NCI-H2081 treated with DMSO at 0.1 percent for 48 hours (cell line): ENCODE measurements around the gene AANAT.

Source experiments
- DNase-seq: peaks from one replicate; lab custom pipeline; 2025; lab: John Stamatoyannopoulos, UW

The AANAT gene

DNA sequence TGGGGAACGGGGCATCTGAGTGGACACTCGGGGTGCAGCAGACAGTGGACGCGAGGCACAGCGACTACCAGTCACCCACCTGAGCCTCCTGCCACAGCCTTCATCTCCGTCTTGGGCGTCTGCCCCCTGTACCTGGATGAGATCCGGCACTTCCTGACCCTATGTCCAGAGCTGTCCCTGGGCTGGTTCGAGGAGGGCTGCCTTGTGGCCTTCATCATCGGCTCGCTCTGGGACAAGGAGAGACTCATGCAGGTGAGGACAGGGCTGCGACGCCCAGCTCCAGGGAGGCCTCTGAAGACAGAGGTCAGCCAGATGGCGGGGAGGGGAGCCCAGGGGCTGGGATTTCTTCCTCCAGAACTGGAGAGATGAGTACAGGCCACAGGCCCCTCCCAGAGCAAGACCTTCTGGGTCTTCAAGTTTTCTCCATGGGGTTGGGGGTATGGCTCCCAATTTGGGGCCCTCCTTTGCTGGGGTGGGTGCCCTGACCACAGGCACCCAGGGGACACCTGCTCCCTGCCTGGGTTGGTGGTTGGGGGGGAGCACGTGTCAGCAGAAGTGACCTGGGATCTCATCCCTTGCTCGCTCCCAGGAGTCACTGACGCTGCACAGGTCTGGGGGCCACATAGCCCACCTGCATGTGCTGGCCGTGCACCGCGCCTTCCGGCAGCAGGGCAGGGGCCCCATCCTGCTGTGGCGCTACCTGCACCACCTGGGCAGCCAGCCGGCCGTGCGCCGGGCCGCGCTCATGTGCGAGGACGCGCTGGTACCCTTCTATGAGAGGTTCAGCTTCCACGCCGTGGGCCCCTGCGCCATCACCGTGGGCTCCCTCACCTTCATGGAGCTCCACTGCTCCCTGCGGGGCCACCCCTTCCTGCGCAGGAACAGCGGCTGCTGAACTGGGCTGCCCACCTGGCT, 1.9 kb downstream of the AANAT start:
- DNase-seq = no peak

DNA sequence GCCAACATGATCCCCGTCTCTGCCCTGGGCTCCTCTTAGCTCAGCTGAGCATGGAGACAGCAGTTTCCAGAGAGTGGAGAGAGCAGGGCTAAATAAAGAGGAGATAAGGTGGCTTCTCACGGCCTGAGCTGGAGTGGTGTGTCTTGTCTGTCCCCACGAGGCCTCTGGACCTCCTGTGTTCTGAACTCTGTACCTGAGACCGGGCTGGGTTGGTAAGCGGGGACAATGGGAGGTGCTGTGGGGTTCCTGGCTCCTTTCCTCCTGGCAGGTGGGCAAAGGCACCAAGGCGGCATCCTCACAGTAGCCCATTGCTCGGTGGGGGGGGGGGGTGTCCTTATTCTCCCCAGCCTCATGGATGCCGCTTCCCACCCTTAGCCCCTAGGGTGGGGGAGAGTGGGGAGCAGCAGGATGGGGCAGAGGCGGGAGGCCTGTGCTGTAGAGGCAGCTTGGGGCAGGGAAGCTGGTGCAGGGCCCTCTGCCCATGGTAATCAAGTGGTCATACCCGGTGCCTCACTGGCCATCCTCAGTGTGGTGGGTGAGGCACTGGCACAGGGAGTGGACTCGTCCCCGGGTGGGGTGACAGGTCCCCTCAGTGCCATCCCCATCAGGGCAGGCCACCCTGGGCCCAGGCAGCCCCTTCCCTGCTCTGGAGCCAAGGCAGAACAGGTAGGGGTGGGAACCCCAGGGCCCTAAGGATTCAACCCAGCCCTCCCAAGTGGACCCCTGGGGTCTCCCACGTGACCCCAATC, 2.8 kb downstream of the AANAT start:
- no peak for DNase-seq

DNA sequence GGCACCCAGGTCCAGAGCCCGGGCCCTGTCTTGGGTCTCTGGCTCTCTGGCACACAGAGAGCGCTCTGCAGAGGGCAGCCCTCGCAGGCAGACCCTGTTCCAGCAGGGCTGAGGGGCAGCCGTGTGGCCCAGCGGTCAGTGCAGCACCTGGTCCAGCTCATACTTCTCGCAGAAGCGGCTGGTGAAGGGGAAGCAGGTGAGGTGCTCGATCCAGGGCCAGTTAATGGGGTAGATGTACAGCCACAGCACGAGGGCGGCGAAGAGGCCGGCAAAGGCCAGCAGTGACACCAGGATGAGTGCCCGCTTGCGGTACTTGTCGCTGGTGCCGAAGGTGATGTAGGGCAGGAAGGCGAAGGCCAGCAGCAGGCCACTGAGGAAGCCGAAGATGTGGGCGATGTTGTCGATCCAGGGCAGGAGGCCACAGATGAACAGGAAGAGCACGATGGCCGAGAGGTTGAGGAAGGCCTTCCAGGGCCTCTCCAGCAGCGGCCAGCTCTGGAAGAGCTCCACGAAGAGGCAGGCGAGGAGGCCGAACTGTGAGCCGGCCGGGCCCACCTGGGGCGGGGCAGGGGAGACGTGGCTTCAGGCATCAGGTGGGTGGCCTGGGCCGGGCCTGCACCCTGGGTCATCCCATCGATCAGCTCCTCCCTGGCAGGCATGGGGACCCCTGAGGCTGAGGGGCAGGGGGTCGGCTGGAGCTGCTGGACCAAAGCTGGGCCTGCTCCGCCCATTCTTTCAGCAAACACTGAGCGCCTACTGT, 4.3 kb downstream of the AANAT start:
- DNase-seq = no peak

DNA sequence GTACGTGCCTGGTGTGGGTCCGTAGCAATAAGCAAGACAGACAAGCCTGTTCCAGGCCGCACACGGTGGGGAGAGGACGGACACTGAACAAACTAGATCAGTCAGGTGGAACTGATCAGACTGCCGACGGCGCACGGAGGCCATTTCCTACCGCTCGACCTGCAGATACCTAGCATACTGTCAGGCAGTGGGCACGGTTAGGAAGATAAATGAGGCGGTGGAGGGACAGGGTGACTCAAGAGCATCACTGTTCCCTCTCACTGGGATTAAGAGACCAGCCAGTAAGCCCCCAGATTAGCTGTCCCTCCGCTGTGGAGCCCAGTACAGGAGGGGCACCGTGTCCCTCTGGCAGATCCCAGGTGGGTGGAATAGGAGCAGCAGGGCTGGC, 4.8 kb downstream of the AANAT start:
- DNase-seq = no peak

DNA sequence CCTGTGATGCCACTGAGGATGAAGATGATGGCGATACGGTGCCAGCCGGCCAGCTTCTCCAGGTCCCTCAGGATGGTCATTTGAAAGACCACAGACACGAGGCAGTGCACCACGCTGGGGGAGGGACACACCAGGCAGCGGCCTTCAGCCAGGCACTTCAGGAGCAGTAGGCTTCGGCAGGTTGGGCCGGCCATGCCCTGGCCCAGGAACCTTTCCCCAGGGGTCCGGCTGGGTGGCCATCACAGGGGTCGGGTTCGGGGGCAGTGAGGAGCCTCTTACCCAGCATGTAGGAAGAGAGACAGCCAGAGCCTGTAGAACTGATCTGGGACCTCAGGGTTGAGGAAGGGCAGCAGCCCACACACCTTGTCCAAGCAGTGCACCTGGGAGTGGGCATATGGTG, 5.3 kb downstream of the AANAT start:
- no peak for DNase-seq

DNA sequence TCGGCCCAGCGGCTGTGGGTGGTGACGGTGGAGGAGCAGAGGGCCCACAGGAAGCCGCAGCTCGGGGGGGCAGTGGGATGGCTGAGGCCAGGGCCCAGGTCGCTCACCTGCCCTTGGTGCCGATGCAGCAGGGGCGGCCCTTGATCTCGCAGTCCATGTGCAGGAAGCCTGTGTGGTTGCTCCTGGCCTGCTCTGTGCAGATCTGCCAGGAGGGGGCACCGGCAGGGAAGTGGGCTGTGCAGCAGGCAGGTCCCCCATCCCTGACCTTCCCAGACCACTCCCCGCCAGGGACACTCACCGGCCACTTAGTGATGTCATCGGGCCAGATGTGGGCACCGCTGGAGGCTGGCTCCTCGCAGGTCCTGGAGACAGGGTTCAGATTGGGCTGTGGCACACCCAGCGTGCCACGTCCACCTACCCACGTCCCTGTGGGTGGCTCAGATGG, 6.2 kb downstream of the AANAT start:
- no peak for DNase-seq

DNA sequence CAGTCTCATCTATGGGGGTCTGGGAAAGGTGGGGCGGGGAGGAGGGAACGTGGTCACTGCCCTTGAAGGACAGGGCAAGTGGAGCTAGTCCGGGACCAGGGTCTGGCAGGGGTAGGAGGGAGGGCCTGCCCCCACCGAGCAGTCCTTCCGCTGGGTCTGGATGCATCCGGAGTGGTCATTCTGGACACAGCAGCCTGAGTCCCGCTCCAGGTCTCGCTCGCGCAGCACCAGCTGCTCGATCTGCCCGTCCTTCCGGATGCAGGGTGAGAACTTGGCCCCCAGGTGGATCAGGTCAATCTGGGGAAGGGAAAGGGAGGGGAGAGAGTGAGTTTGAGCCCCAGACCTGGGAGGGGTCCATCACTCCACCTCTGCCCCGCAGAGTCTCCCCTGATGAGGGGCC, 6.8 kb downstream of the AANAT start:
- no peak for DNase-seq

DNA sequence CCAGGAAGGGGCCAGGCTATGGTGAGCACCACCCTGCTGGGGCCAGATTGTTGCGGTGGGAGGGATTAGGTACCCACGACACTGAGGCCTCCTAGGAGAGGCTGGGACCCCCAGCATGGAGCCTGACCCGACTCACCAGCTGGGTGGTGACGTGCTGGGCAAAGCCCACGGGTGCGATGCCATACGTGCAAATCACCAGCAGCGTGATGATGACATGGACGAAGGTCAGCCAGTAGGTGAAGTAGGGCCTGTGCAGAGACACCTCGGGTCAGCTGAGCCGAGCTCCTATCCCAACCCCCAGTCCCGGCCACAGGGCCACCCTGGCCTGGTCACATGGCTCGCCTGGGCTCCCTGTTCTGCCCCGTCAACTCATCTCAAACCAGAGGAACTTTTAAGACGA, 7.5 kb downstream of the AANAT start:
- no peak for DNase-seq

DNA sequence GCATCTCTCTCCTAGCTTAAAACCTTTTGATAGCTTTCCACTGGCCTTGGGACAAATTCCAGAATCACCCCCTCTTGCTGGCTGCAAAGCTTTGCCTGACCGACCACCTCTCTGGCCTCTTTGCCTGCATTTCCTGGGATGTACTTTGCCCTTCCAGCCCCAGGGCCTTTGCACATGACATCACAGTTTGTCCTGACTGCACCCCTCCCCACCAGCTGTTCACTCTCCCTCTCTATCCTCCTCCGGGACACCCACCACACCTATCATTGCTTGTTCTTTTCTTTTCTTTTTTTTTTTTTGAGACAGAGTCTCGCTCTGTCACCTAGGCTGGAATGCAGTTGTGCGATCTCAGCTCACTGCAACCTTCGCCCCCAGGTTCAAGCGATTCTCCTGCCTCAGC, 7.9 kb downstream of the AANAT start:
- DNase-seq = no peak

DNA sequence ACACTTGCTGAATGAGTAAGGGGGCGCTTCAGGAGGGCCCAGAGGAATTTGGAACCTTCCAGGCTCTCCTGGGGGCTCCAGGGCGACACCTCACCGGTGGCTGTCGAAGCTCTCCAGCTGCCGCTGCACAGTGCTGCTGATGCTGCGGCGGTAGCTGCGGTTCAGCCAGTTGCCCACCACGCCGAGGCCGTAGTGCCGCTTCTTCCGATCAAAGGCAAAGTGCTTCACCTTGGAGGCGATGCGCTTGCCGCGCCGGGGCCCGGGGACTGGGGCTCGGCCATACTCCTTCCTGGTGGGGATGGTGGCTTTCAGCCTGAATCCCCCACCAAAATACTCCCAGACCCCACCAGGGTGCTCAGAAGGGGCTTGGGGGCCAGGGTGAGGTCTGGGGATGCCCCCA, 9.3 kb downstream of the AANAT start:
- no peak for DNase-seq

DNA sequence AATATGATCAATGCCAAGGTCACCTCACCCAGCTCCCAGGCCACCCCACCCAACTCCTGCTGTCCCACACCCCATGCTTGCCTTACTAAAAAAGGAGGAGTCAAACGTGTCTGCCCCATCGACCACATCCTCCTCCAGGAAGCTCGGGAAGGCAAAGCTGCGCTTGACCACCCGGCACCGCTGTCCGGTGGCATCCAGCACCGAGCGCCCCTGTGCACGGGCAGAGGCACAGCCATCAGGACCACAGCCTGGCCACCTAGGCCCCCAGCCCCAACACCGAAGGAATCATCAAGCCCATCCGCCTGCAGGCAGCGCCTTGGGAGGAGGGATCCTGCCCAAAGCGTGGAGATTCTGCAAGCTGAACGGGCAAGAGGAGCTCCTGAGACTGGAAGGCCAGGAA, 10.2 kb downstream of the AANAT start:
- DNase-seq = no peak

DNA sequence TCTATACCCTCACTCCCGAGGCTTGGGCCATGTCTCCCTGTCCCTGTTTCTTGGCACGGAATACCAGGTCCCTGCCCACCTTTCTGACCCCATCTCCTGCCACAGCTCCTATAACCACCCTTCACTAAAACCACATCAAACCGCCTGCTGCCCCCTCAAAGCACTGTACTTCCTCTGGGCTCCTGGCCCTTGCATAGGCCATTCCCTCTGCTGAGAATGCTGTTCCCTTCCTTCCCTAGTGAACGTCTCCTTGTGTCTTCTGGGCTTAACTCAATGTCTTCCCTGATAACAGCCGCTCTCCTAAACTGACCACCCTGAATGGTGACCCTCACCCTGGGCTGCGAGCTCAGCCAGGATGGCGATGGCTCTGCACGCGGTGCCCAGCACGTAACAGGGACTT, 10.7 kb downstream of the AANAT start:
- DNase-seq = no peak

DNA sequence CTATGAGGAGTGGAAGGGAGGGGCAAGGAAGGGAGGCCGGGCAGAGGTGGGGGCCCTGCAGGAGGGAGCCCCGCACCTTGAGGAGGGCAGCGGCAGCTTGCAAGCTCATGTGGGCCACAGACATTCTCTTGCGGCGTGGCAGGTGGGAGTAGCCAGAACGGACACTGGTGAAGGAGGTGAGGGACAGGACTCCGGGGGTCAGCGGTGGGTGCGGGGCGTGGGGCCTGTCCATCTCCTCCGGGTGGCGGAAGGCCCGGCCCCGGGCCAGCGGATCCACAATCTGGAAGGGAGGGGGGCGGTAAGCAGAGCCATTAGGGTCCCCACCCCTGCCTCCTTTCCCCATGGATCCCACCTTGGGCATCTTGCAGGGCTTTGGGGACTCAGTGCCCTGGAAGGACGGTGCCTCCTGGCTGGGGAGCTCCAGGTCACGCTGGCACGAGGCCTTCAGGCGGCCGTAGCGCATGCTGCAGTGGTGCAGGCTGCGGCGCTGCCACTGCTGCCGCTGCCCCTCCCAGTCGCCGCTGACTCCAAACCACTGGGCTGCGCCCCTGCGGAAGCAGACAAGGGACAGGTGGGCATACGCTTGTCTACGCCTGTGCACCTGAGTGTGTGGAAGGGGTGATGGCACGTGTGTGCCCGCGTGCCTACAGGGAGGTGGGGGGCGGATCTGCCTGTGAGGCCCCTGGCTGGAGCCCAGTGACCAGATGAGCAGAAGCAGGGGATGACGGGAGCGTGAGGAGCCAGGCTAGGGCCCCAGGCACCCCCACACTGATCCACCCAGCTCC, 11.5 kb downstream of the AANAT start:
- no peak for DNase-seq

DNA sequence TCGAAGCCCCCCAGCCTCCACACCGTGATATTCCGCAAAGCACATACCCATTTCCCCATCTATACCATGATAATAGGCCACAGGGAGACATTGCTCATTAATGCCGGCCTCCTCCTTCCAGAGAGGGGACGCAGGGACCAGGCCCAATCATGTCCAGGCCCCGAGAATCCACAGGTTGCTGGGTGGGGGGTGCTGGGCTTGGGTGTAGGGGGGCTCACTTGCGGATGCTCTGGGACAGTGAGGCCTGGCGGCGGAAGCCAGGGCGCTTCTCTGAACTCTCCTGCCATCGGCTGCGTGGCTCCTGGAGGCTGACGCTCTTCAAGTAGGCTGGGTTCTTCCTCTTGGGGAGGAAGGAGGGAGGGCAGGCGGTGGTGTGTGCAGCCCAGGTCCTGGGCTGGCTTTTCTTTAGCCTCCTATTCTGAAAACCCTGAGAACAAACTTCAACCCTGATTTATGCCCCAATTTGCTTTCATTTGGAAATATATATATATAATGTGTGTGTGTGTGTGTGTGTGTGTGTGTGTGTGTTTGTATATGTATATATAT, 12.2 kb downstream of the AANAT start:
- no peak for DNase-seq

DNA sequence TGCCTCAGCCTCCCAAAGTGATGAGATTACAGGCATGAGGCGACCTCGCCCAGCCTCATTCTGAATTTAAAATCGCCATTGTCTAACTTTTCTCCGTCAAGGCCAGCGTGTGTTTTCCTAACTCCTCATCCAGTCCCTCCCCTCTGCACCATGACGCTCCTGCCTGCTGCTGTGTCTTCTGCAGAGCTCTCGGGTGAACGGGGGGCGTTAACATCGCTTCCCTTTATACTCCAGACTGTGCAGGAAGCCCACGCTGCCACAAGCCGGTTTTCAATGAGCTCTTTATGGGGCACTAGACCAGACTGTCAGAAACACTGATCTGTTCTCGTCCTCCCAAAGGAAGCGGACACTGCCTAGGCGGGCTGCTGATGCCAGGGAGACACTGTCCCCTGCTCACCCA, 13.2 kb downstream of the AANAT start:
- DNase-seq = no peak

DNA sequence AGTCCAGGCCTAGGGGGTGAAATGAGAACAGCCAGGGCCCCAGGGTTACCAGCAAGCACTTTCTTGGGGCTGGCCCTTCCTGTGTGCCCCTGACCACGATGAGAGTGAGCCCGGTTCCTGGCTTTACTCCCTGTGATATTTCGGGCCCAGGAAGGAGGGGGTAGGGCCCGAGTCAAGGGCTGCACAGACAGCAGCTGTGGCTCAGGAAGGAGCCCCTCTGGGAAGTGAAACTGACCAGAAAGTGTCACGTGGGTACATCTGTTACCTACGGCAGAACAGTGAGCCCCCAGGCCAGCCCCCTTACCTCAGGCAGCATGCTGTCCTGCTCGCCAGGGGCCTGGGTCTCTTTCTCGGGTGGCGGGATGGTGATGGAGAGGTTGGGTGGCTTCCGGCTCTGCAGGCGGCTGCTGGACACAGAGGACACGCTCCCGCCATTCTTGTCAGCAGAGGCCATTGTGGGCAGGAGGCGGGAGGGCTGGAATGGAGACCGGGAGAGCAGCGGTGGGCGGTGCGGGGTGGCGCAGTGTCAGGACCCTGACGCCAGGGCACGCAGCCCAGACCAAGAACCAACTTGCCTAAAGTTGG, 13.8 kb downstream of the AANAT start:
- DNase-seq = no peak

DNA sequence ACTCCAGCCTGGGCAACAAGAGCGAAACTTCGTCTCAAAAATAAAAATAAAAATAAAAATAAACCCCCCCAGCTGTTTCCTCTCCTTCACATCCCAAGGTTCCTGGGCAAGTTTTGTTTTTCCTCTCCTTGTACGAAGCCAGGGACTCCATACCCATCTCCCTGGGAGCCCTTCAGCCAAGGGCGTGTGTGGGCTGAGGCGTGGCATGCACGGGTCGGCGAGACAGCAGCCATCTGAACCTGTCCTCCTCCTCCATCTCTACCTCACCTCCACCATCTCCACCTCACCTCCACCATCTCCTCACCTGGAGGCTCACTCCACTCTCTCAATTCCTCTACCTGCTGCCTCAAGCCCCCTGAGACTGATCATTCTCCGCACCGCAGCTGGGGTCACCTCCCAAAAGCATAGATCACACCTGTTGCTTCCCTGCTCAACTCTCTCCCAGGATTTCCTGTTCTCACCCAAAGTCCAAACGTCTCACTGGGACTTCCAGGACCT, 16.9 kb downstream of the AANAT start:
- DNase-seq = no peak

DNA sequence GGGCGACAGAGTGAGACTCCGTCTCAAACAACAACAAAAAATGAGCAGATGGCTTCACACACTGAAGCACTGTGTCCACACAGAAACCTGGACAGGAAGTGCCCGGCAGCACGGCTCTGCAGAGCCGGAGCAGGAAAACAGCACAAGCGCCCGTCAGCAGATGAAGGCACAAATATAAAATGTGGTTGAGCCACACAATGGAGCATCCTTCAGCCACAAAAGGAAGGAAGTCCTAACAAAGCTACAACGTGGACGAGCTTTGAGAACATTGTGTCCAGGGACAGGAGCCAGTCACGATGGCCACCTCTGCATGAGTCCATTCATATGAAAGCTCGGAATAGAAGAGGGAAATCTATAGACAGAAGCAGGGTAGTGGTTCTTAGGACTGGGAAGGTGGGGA, 18.2 kb downstream of the AANAT start:
- DNase-seq = no peak

DNA sequence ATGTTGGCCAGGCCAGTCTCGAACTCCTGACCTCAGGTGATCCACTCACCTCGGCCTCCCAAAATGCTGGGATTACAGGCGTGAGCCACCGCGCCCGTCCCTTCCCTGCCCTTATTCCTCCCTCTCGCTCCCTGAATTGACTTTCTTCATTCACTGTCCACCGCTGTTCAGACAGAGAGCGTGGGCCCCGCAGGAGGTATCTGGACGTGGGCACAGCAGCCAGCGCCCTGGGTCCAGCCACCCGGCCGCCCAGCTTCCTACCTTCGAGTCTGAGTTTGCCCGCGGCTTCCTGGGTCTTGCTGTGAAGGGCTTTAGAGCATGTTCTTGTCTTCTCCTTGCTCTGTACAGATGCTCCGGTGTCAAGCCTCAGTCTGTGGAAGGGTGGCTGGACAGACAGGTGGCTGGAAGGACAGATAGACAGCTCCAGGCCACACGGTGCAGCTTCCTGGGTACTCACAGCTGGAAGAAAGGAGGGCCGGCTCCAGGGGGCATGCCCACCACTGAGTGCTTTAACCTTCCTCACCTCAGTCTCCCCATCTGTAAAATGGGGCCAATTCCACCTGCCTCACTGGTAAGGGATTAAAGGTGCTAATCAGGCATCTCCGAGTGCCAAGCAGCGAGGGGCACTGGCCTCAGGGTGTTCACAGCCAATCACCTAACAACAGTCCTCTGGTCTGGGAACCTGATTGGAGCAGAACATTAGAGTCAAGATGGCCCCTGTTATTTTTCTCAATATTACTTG, 20.2 kb downstream of the AANAT start:
- DNase-seq = no peak

DNA sequence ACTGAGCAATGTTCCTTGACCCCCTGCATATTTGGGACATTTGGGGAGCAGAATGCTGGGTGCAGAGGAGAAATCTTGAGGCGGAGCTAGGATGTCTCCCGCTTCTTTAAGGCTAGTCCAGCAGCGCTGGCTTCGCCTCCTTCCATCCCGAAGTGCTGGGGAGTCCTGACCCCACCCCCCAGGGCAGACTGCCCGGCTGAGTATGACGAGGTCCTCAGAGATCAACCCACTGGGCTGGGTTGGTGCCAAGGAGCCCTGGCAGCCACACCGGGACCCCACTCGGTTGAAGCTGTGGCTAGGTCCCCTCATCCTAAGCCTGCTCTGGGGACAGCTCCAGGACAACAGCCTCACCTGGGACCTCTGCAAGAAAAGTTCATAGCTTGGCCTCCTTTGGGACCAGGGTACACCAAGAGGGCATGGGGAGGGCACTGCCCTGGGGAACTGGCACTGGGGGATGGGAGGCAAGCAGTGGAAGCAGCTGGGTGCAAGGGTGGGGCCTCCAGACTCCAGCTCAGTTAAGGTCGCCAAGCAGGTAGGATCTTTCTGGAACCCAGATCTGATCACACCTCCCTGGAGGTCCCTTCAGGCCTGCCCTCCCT, 22.8 kb downstream of the AANAT start:
- DNase-seq = no peak
